ENCODE measurements around the gene CEP152. TPM values are rescaled to one million over a fixed set of nuclear protein-coding genes. Genes with fewer than 3 reads are reported as not detected.

The CEP152 gene
- total RNA-seq, 1 experiment from 2014 or later = 13.9 TPM

DNA sequence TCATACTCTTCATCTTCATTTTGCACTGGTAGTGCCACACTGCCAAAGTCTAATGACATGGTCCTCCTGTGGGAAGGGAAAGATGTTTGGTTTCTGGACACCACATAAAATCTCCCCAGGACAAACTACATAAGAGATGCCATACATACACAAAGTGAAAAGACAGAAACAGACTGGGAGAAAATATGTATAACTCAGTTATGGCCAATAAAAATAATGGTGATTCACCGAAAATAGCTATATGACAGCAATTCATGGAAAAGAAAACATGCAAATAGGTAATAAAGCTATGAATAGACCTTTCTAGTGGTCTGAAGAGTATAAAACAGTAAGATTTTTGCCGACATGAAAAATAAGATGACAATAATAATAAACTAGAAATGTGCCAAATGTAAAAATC is 5.3 kb downstream of the CEP152 start:
- Histone ChIP-seq H3K4me3 (ENCODE audit: low read depth in 2 of 2, low read length in 2 of 2) (no peak overlapping the region), H3K27me3 (ENCODE audit: control insufficient read depth, insufficient read depth, low read length) (no peaks in the 10 kb centered on the region), H3K4me1 (ENCODE audit: control insufficient read depth, insufficient read depth, low read length) (peaks cover 13% of the 10 kb centered on the region), H3K9me3 (ENCODE audit: control insufficient read depth, insufficient read depth, low read depth, low read length) (no peaks in the 10 kb centered on the region), H3K36me3 (ENCODE audit: control insufficient read depth, insufficient read depth, low read length) (no peaks in the 10 kb centered on the region; the same call in 1 of the 2 replicates), H3K27ac (ENCODE audit: low read length) (no peak overlapping the region)
- intact Hi-C loops (cut with micrococcal nuclease; ENCODE audit: unreplicated experiment) (no loop called here), in situ Hi-C loops (cut with HindIII; ENCODE audit: low pct_unique_long_range_greater_than_20kb, low sequenced_read_pairs) (no loop called here)
- TF ChIP-seq CTCF (IDR thresholded peaks at IDR 0.05) = no peak
- ChIA-PET POLR2A (no interaction called here), CTCF (no interaction called here)
- no TSS peak for BruUV-seq (replicated peaks)
- DNase-seq (ENCODE audit: low read depth, low spot score) (no peak), ATAC-seq (no peak)

DNA sequence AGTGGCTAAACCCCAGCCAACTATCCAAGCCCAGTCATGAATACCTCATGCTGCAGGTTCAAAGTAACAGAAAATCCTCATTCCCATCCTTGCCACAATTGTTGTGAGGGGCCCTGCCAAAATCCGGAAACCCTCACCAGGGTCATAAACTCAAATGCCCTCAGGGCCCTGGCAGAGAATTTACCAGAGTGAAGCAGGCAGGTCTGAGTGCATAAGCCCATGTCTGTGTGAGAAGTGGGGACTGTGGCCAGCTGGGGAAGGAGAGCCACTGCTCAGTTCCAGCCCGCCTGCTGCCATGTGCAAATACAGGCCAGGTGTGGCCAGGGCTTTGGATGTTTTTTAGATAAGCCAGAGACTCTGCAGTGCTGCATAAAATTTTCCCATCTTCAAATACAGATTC is 7.0 kb downstream of the CEP152 start:
- CTCF ChIA-PET = no interaction called here
- Histone ChIP-seq H3K27ac (ENCODE audit: low read length) (no peak overlapping the region), H3K27me3 (ENCODE audit: control insufficient read depth, insufficient read depth, low read length) (no peaks in the 10 kb centered on the region), H3K36me3 (ENCODE audit: control insufficient read depth, insufficient read depth, low read length) (no peaks in the 10 kb centered on the region; the same call in 1 of the 2 replicates), H3K4me3 (ENCODE audit: low read depth in 2 of 2, low read length in 2 of 2) (no peak overlapping the region), H3K9me3 (ENCODE audit: control insufficient read depth, insufficient read depth, low read depth, low read length) (no peaks in the 10 kb centered on the region), H3K4me1 (ENCODE audit: control insufficient read depth, insufficient read depth, low read length) (no peaks in the 10 kb centered on the region; the same call in 1 of the 2 replicates)
- DNase-seq (ENCODE audit: low read depth, low spot score) (no peak), ATAC-seq (no peak)
- in situ Hi-C loops (cut with HindIII; ENCODE audit: low pct_unique_long_range_greater_than_20kb, low sequenced_read_pairs) = no loop called here
- BruUV-seq (replicated peaks) = no TSS peak
- TF ChIP-seq SIN3A (IDR thresholded peaks at IDR 0.05; ENCODE audit: borderline replicate concordance, insufficient read depth, low read depth, low read length) (no peak), POLR2AphosphoS5 (IDR thresholded peaks at IDR 0.05; ENCODE audit: low read depth, low read length) (no peak), REST (IDR thresholded peaks at IDR 0.05; ENCODE audit: insufficient read depth in 1 of 2, low read depth in 2 of 2, low read length in 1 of 2) (no peak), TCF7L2 (IDR thresholded peaks at IDR 0.05; ENCODE audit: low read depth, low read length) (no peak)
- POLR2A ChIA-PET = no interaction called here
- intact Hi-C loops (cut with micrococcal nuclease; ENCODE audit: unreplicated experiment) = no loop called here

DNA sequence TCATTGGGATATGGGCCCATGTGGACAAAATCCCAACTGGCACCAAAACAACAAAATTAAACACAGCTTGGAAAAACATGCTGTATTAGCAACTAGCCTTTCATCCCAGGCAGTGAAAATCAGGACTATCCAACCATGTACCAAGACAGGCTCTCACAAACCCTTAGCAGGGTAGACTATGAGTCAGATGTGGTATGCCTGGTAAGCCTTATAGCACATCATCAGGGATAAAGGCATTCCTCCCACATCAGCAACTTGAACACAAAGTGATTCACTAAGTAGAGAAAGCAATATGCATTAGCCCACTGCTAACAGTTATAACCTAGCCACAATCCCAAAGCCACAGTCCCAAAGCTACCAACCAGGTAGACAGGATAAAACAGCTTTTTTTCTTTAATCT is 8.0 kb downstream of the CEP152 start:
- no TSS peak for BruUV-seq (replicated peaks)
- POLR2A ChIA-PET = no interaction called here
- DNase-seq (ENCODE audit: low read depth, low spot score) = no peak

More for the DNA sequence above, 8.0 kb downstream of the CEP152 start:
- Histone ChIP-seq H3K4me1 (ENCODE audit: control insufficient read depth, insufficient read depth, low read length) (no peaks in the 10 kb centered on the region), H3K36me3 (ENCODE audit: control insufficient read depth, insufficient read depth, low read length) (no peaks in the 10 kb centered on the region; the same call in 1 of the 2 replicates), H3K27me3 (ENCODE audit: control insufficient read depth, insufficient read depth, low read length) (no peaks in the 10 kb centered on the region), H3K4me3 (ENCODE audit: low read depth in 2 of 2, low read length in 2 of 2) (no peak overlapping the region), H3K27ac (ENCODE audit: low read length) (no peak overlapping the region), H3K9me3 (ENCODE audit: control insufficient read depth, insufficient read depth, low read depth, low read length) (no peaks in the 10 kb centered on the region)
- TF ChIP-seq TCF7L2 (IDR thresholded peaks at IDR 0.05; ENCODE audit: low read depth, low read length) (no peak), CTCF (IDR thresholded peaks at IDR 0.05) (no peak), SIN3A (IDR thresholded peaks at IDR 0.05; ENCODE audit: borderline replicate concordance, insufficient read depth, low read depth, low read length) (no peak), REST (IDR thresholded peaks at IDR 0.05; ENCODE audit: insufficient read depth in 1 of 2, low read depth in 2 of 2, low read length in 1 of 2) (no peak), POLR2AphosphoS5 (IDR thresholded peaks at IDR 0.05; ENCODE audit: low read depth, low read length) (no peak)
- ATAC-seq = no peak
- intact Hi-C loops (cut with micrococcal nuclease; ENCODE audit: unreplicated experiment) = no loop called here
- CTCF ChIA-PET = interaction anchor here (0.6 kb wide), 1 partner anchor 449 kb away, joined by 5 read pairs; no protein-coding TSS in a partner anchor
- in situ Hi-C loops (cut with HindIII; ENCODE audit: low pct_unique_long_range_greater_than_20kb, low sequenced_read_pairs) = no loop called here
